Measurements from ENCODE around the gene TTC9C. TPM values are rescaled to one million over a fixed set of nuclear protein-coding genes. Genes with fewer than 3 reads are reported as not detected.

TTC9C gene
- polyA plus RNA-seq, 2 of the 4 experiments (the other 2 are of a cell fraction), result 33.5 to 42.6 TPM

- POLR2A ChIA-PET, result interaction anchor here (0.5 to 3.8 kb wide), 40 partner anchors 9 to 884 kb away, joined by 3 to 96 read pairs (median 6); partner anchors contain the start of genes B3GAT3, BSCL2, C11orf98 and CSKMT
- Histone ChIP-seq H3K27ac (peak within 1 kb of the TSS; percentile 97), H3K4me3 (peak within 1 kb of the TSS; percentile 78), H3K4me1 (peaks cover 21% of the 10 kb centered on the region), H3K9me3 (no peaks in the 10 kb centered on the region), H3K4me2 (peak within 1 kb of the TSS; percentile 92)
- no peak for FAIRE-seq
- WGBS (ENCODE audit: missing lambda C conversion rate), result under 1% methylated on average over 52 of the region's 72 CpGs
- peak; percentile 97 to 100 for DNase-seq (ENCODE audit: low read depth in 1 of 2, low spot score in 1 of 2)
- peak; percentile 88 to 91 for ATAC-seq
- CTCF ChIA-PET, result interaction anchor here (0.6 to 3.1 kb wide), 13 partner anchors 9 to 138 kb away, joined by 3 to 15 read pairs (median 3); partner anchors contain the start of genes BSCL2, GNG3 and ZBTB3
- TF ChIP-seq CTCF (IDR thresholded peaks at IDR 0.05) (no peak), ZFP36 (IDR thresholded peaks at IDR 0.05; ENCODE audit: borderline replicate concordance, partially characterized antibody) (no peak), TP53 (CRISPR knock-in tag; IDR thresholded peaks at IDR 0.05) (no peak; the same call in 1 of the 2 replicates), REST (IDR thresholded peaks at IDR 0.05) (no peak), HOXB13 (CRISPR knock-in tag; IDR thresholded peaks at IDR 0.05; ENCODE audit: low read depth) (peak; percentile 46; the same call in 1 of the 2 replicates), NR3C1 (IDR thresholded peaks at IDR 0.05) (no peak), KDM5A (IDR thresholded peaks at IDR 0.05) (no peak), RCOR1 (IDR thresholded peaks at IDR 0.05; ENCODE audit: low read depth, low read length) (no peak), EHF (CRISPR knock-in tag; IDR thresholded peaks at IDR 0.05) (0 out of 2 replicates have a peak, but pooled peaks have one; percentile 53), NPAS2 (CRISPR knock-in tag; IDR thresholded peaks at IDR 0.05; ENCODE audit: borderline replicate concordance) (no peak), JUN (IDR thresholded peaks at IDR 0.05) (peak; percentile 86 to 95), PHF8 (IDR thresholded peaks at IDR 0.05; ENCODE audit: borderline replicate concordance, low read depth) (peak; percentile 96), MYC (IDR thresholded peaks at IDR 0.05; ENCODE audit: borderline replicate concordance, low read length) (peak; percentile 60; the same call in 1 of the 2 replicates), USF2 (IDR thresholded peaks at IDR 0.05) (peak; percentile 10; the same call in 1 of the 2 replicates), SREBF2 (IDR thresholded peaks at IDR 0.05) (no peak), CBX2 (IDR thresholded peaks at IDR 0.05; ENCODE audit: borderline replicate concordance, low read depth) (no peak), ATOH8 (CRISPR knock-in tag; IDR thresholded peaks at IDR 0.05; ENCODE audit: low read depth) (0 out of 2 replicates have a peak, but pooled peaks have one; percentile 26), TFCP2L1 (CRISPR knock-in tag; IDR thresholded peaks at IDR 0.05) (peak; percentile 88), MAZ (IDR thresholded peaks at IDR 0.05; ENCODE audit: borderline replicate concordance, low read depth, low read length) (no peak), BHLHE40 (IDR thresholded peaks at IDR 0.05; ENCODE audit: low read depth, low read length) (peak; percentile 49; the same call in 1 of the 2 replicates), ZC3H11A (IDR thresholded peaks at IDR 0.05) (no peak), POLR2A (IDR thresholded peaks at IDR 0.05; ENCODE audit: low read length) (peak; percentile 77), CBX8 (IDR thresholded peaks at IDR 0.05) (no peak), GATA3 (IDR thresholded peaks at IDR 0.05; ENCODE audit: borderline replicate concordance) (peak; percentile 35; the same call in 1 of the 2 replicates), NFE2L2 (conservative IDR thresholded peaks at IDR 0.05; ENCODE audit: low read length) (no peak), E2F6 (IDR thresholded peaks at IDR 0.05; ENCODE audit: borderline replicate concordance, low read depth) (peak; percentile 99), ZSCAN20 (CRISPR knock-in tag; IDR thresholded peaks at IDR 0.05) (no peak), SMC3 (IDR thresholded peaks at IDR 0.05) (no peak), RFX5 (IDR thresholded peaks at IDR 0.05) (no peak), POLR2AphosphoS2 (conservative IDR thresholded peaks at IDR 0.05; ENCODE audit: low read length) (no peak), FOXS1 (CRISPR knock-in tag; IDR thresholded peaks at IDR 0.05) (no peak), JUNB (IDR thresholded peaks at IDR 0.05) (no peak), MAX (IDR thresholded peaks at IDR 0.05) (peak; percentile 97), EHMT2 (IDR thresholded peaks at IDR 0.05; ENCODE audit: low read depth) (no peak)
Measured at GRCh38 chr11:62727165-62727871, 968 bp upstream of the TTC9C start, which contains the start of gene HNRNPUL2. TSS of gene HNRNPUL2 (minus strand) at chr11:62727457. CDS start at chr11:62727156, 301 bp downstream.

Measured in A549 (cell line).